ENCODE results near the gene ITGB8. TPM values are rescaled to one million over a fixed set of nuclear protein-coding genes. Genes with fewer than 3 reads are reported as not detected.

ITGB8 gene
- total RNA-seq, 1 experiment from 2014 or later = 183 TPM

DNA sequence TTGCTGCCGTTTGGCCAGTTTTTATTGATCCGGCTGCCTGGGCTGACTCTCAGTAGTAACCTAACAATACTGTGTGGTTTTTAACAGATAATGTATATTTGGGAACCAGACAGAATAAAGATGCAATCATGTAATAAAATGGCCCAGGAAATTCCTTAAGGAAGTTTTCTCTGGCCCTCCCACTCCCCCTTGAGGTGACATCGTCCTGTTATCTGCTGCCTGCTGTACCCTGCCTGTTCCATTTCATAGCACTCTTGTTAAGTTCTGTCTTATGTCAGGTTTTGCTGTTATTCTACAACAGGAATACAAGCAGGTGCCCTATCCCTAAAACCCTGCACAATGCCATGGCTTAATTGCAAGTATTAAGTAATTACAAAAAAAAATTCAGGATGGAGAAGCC, 12.5 kb downstream of the ITGB8 start:
- Mint-ChIP-seq H3K27ac (ENCODE audit: unreplicated experiment) (no peak overlapping the region), H3K9me3 (ENCODE audit: low read depth, unreplicated experiment) (peaks cover 3% of the 10 kb centered on the region), H3K4me3 (ENCODE audit: low read depth, unreplicated experiment) (peak overlapping the region; percentile 38), H3K36me3 (ENCODE audit: insufficient read depth, unreplicated experiment) (peaks cover 45% of the 10 kb centered on the region), H3K4me1 (ENCODE audit: low read depth, unreplicated experiment) (peaks cover 23% of the 10 kb centered on the region), H3K27me3 (ENCODE audit: unreplicated experiment) (no peaks in the 10 kb centered on the region)
- TF ChIP-seq, protein P1, sequence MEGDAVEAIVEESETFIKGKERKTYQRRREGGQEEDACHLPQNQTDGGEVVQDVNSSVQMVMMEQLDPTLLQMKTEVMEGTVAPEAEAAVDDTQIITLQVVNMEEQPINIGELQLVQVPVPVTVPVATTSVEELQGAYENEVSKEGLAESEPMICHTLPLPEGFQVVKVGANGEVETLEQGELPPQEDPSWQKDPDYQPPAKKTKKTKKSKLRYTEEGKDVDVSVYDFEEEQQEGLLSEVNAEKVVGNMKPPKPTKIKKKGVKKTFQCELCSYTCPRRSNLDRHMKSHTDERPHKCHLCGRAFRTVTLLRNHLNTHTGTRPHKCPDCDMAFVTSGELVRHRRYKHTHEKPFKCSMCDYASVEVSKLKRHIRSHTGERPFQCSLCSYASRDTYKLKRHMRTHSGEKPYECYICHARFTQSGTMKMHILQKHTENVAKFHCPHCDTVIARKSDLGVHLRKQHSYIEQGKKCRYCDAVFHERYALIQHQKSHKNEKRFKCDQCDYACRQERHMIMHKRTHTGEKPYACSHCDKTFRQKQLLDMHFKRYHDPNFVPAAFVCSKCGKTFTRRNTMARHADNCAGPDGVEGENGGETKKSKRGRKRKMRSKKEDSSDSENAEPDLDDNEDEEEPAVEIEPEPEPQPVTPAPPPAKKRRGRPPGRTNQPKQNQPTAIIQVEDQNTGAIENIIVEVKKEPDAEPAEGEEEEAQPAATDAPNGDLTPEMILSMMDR (IDR thresholded peaks at IDR 0.05; ENCODE audit: unreplicated experiment) = no peak
- no peak for DNase-seq
- BruUV-seq (replicated peaks) = no TSS peak
- intact Hi-C loops (cut with micrococcal nuclease; ENCODE audit: unreplicated experiment) = loop anchor here (1.0 to 5.0 kb wide), 3 partner anchors 8 to 219 kb away; no protein-coding TSS in a partner anchor
- CTCF ChIA-PET = interaction anchor here (0.7 to 2.2 kb wide), 3 partner anchors 9 to 31 kb away, joined by 3 to 6 read pairs (median 4); no protein-coding TSS in a partner anchor

DNA sequence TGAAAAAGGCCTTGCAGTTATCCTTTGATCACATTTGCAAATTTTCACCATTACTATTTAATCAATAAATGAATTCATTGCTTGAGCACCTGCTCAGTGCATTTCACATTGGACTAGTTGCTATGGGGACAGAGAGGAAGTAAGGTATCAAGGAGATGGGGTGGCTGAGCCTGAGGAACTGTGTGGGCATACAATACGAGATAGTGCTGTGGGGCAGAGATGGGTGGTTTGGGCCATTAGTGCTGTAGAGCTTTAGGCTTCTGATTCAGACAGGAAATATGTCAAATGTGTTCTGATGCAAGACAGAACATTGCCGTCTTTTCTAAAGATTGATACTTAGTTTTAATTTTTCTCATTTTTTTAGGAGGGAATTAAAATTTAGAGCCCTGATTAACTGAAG, 13.2 kb downstream of the ITGB8 start:
- Mint-ChIP-seq H3K27ac (ENCODE audit: unreplicated experiment) (no peak overlapping the region), H3K27me3 (ENCODE audit: unreplicated experiment) (no peaks in the 10 kb centered on the region), H3K9me3 (ENCODE audit: low read depth, unreplicated experiment) (peaks cover 3% of the 10 kb centered on the region), H3K4me1 (ENCODE audit: low read depth, unreplicated experiment) (peaks cover 21% of the 10 kb centered on the region), H3K36me3 (ENCODE audit: insufficient read depth, unreplicated experiment) (peaks cover 48% of the 10 kb centered on the region), H3K4me3 (ENCODE audit: low read depth, unreplicated experiment) (no peak overlapping the region)
- CTCF ChIA-PET = interaction anchor here (2.2 kb wide), 1 partner anchor 10 kb away, joined by 6 read pairs; no protein-coding TSS in a partner anchor
- TF ChIP-seq, protein P1 (IDR thresholded peaks at IDR 0.05; ENCODE audit: unreplicated experiment) = no peak
- intact Hi-C loops (cut with micrococcal nuclease; ENCODE audit: unreplicated experiment) = loop anchor here (1.0 to 5.0 kb wide), 3 partner anchors 7 to 218 kb away; no protein-coding TSS in a partner anchor
- DNase-seq = no peak
- BruUV-seq (replicated peaks) = no TSS peak

- TF ChIP-seq, protein P1 (IDR thresholded peaks at IDR 0.05; ENCODE audit: unreplicated experiment) = no peak
- Mint-ChIP-seq H3K4me1 (ENCODE audit: low read depth, unreplicated experiment) (peaks cover 21% of the 10 kb centered on the region), H3K27me3 (ENCODE audit: unreplicated experiment) (no peaks in the 10 kb centered on the region), H3K9me3 (ENCODE audit: low read depth, unreplicated experiment) (peaks cover 3% of the 10 kb centered on the region), H3K4me3 (ENCODE audit: low read depth, unreplicated experiment) (no peak overlapping the region), H3K36me3 (ENCODE audit: insufficient read depth, unreplicated experiment) (peaks cover 46% of the 10 kb centered on the region), H3K27ac (ENCODE audit: unreplicated experiment) (no peak overlapping the region)
- intact Hi-C loops (cut with micrococcal nuclease; ENCODE audit: unreplicated experiment) = loop anchor here (5.0 kb wide), 2 partner anchors 63 to 218 kb away; no protein-coding TSS in a partner anchor
- BruUV-seq (replicated peaks) = no TSS peak
- DNase-seq = no peak
- CTCF ChIA-PET = interaction anchor here (0.5 to 2.2 kb wide), 3 partner anchors 10 to 631 kb away, joined by 4 to 6 read pairs (median 5); no protein-coding TSS in a partner anchor
These were observed 13.7 kb downstream of the ITGB8 start for GRCh38 chr7:20344396-20344795.

DNA sequence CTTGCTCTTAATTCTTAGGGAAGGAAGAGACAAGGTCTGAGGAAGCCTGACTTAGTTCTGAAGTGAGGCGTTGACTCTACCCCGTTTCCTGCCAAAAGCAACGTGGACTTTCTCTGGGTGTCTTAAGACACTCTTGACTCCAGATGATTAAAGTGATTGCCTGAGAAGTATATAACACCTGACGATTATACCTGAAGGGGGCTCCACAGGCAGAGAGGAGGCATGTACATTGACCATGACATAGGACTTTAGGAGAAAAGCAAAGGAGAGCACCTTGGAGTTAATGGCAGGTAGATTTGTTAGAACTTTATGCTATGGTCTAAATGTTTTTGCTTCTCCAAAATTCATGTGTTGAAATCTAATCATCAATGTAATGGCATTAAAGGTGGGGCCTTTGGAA, 15.9 kb downstream of the ITGB8 start:
- Mint-ChIP-seq H3K27me3 (ENCODE audit: unreplicated experiment) (no peaks in the 10 kb centered on the region), H3K4me1 (ENCODE audit: low read depth, unreplicated experiment) (peaks cover 14% of the 10 kb centered on the region), H3K4me3 (ENCODE audit: low read depth, unreplicated experiment) (no peak overlapping the region), H3K9me3 (ENCODE audit: low read depth, unreplicated experiment) (peaks cover 3% of the 10 kb centered on the region), H3K36me3 (ENCODE audit: insufficient read depth, unreplicated experiment) (peaks cover 36% of the 10 kb centered on the region), H3K27ac (ENCODE audit: unreplicated experiment) (no peak overlapping the region)
- intact Hi-C loops (cut with micrococcal nuclease; ENCODE audit: unreplicated experiment) = no loop called here
- CTCF ChIA-PET = no interaction called here
- TF ChIP-seq, protein P1 (IDR thresholded peaks at IDR 0.05; ENCODE audit: unreplicated experiment) = no peak
- no TSS peak for BruUV-seq (replicated peaks)
- no peak for DNase-seq
